WTC11 (cell line): ENCODE data around the gene KIF13A. TPM values are rescaled to one million over a fixed set of nuclear protein-coding genes. Genes with fewer than 3 reads are reported as not detected.

Experiments used
- ATAC-seq: fragments of 200-7000 bp; cut with Tn5 transposase; 2 replicates; pipeline ENCODE4 v1.10.0; 2021; ENCODE audit warnings: mild to moderate bottlenecking, moderate library complexity
- CTCF ChIA-PET: fragments of 300-600 bp; sonication (Branson Sonifier 250); formaldehyde crosslinking; loops from one replicate; lab custom pipeline; 2021; ENCODE audit warnings: antibody characterized with exemption; lab: Charles Lee
- POLR2A ChIA-PET: fragments of 350-600 bp; sonication (Branson Sonifier 250); formaldehyde crosslinking; loops from one replicate; lab custom pipeline; 2021; ENCODE audit warnings: antibody characterized with exemption; lab: Charles Lee
- DNase-seq: peaks from one replicate; pipeline ENCODE4 v3.0.0; 2021; ENCODE audit warnings: low spot score
- H3K27ac Mint-ChIP-seq: 2 replicates; pipeline ENCODE4 v1.8.0; 2021; ENCODE audit warnings: mixed read lengths
- H3K27me3 Mint-ChIP-seq: 2 replicates; pipeline ENCODE4 v1.8.0; 2021; ENCODE audit warnings: low read depth, mild to moderate bottlenecking, moderate library complexity, mixed read lengths
- H3K36me3 Mint-ChIP-seq: 2 replicates; pipeline ENCODE4 v1.8.0; 2021; ENCODE audit warnings: mixed read lengths
- H3K4me1 Mint-ChIP-seq: 2 replicates; pipeline ENCODE4 v1.8.0; 2022; ENCODE audit warnings: mixed read lengths
- H3K4me3 Mint-ChIP-seq: 2 replicates; pipeline ENCODE4 v1.8.0; 2021; ENCODE audit warnings: mild to moderate bottlenecking, moderate library complexity, mixed read lengths
- H3K9me3 Mint-ChIP-seq: 2 replicates; pipeline ENCODE4 v1.8.0; 2021; ENCODE audit warnings: mixed read lengths
- GABPB1 ChIP-seq: sonication (generic); formaldehyde crosslinking; IDR thresholded peaks from 2 replicates; pipeline ENCODE4 v1.8.1; 2023; ENCODE audit warnings: mild to moderate bottlenecking, missing genetic modification reagents
- GRHL2 ChIP-seq: fragments of 250-450 bp; sonication (Bioruptor Pico); IDR thresholded peaks from 2 replicates; pipeline ENCODE4 v1.8.0; 2022; ENCODE audit warnings: mild to moderate bottlenecking, moderate library complexity; ENCODE audit not compliant: insufficient replicate concordance, severe bottlenecking
- GTF2I ChIP-seq: fragments of 250-450 bp; sonication (Bioruptor Pico); conservative IDR thresholded peaks from 2 replicates; pipeline ENCODE4 v1.4.0; 2021; ENCODE audit warnings: mild to moderate bottlenecking
- KAT7 ChIP-seq: sonication (generic); formaldehyde crosslinking; IDR thresholded peaks from 2 replicates; pipeline ENCODE4 v1.8.1; 2023; ENCODE audit warnings: missing genetic modification reagents, mild to moderate bottlenecking, borderline replicate concordance
- MYBL2 ChIP-seq: sonication (generic); formaldehyde crosslinking; IDR thresholded peaks from 2 replicates; pipeline ENCODE4 v1.8.1; 2023; ENCODE audit warnings: mild to moderate bottlenecking, moderate library complexity, missing genetic modification reagents
- NR1H2 ChIP-seq: sonication (generic); formaldehyde crosslinking; IDR thresholded peaks from 2 replicates; pipeline ENCODE4 v1.9.0; 2021; ENCODE audit warnings: mild to moderate bottlenecking, moderate library complexity, missing genetic modification reagents
- NR2C2 ChIP-seq: sonication (generic); formaldehyde crosslinking; IDR thresholded peaks from 2 replicates; pipeline ENCODE4 v1.8.0; 2022; ENCODE audit warnings: mild to moderate bottlenecking, missing genetic modification reagents
- PRRX2 ChIP-seq: fragments of 250-450 bp; sonication (Bioruptor Pico); IDR thresholded peaks from 2 replicates; pipeline ENCODE4 v1.8.0; 2021; ENCODE audit warnings: mild to moderate bottlenecking
- SMAD4 ChIP-seq: sonication (generic); formaldehyde crosslinking; IDR thresholded peaks from 2 replicates; pipeline ENCODE4 v1.8.0; 2022; ENCODE audit warnings: mild to moderate bottlenecking, missing genetic modification reagents
- SOX15 ChIP-seq: fragments of 250-450 bp; sonication (Bioruptor Pico); IDR thresholded peaks from 2 replicates; pipeline ENCODE4 v1.9.0; 2021; ENCODE audit warnings: mild to moderate bottlenecking
- TEAD1 ChIP-seq: sonication (generic); formaldehyde crosslinking; IDR thresholded peaks from 2 replicates; pipeline ENCODE4 v1.8.0; 2022; ENCODE audit warnings: mild to moderate bottlenecking, missing genetic modification reagents
- ZBTB21 ChIP-seq: sonication (generic); formaldehyde crosslinking; IDR thresholded peaks from 2 replicates; pipeline ENCODE4 v1.8.1; 2023; ENCODE audit warnings: mild to moderate bottlenecking, missing genetic modification reagents, borderline replicate concordance
- ZNF121 ChIP-seq: sonication (generic); formaldehyde crosslinking; IDR thresholded peaks from 2 replicates; pipeline ENCODE4 v1.8.0; 2023; ENCODE audit warnings: missing genetic modification reagents
- ZNF219 ChIP-seq: sonication (generic); formaldehyde crosslinking; IDR thresholded peaks from 2 replicates; pipeline ENCODE4 v1.8.0; 2023; ENCODE audit warnings: missing genetic modification reagents, mild to moderate bottlenecking, borderline replicate concordance
- ZNF232 ChIP-seq: sonication (generic); formaldehyde crosslinking; IDR thresholded peaks from 2 replicates; pipeline ENCODE4 v1.8.0; 2022; ENCODE audit warnings: mild to moderate bottlenecking, missing genetic modification reagents
- total RNA-seq: library from RNA; stranded (reverse); gene quantifications from 3 replicates; pipeline ENCODE4 v1.2.3, GENCODE V29; 2021
- TF ChIP-seq, protein P1 (sequence below): sonication (generic); formaldehyde crosslinking; IDR thresholded peaks from 2 replicates; pipeline ENCODE4 v1.8.0; 2022; ENCODE audit warnings: mild to moderate bottlenecking, missing genetic modification reagents
- TF ChIP-seq, protein P2 (sequence below): sonication (generic); formaldehyde crosslinking; IDR thresholded peaks from 2 replicates; pipeline ENCODE4 v1.8.1; 2022; ENCODE audit warnings: mild to moderate bottlenecking, moderate library complexity, missing genetic modification reagents
- TF ChIP-seq, protein P3 (sequence below): sonication (generic); formaldehyde crosslinking; IDR thresholded peaks from 2 replicates; pipeline ENCODE4 v1.8.1; 2023; ENCODE audit warnings: mild to moderate bottlenecking, moderate library complexity, missing genetic modification reagents
- TF ChIP-seq, protein P4 (sequence below): sonication (generic); formaldehyde crosslinking; conservative IDR thresholded peaks from 2 replicates; pipeline ENCODE4 v1.8.1; 2022; ENCODE audit warnings: mild to moderate bottlenecking, missing genetic modification reagents
- TF ChIP-seq, protein P5 (sequence below): sonication (generic); formaldehyde crosslinking; conservative IDR thresholded peaks from 2 replicates; pipeline ENCODE4 v1.8.1; 2023; ENCODE audit warnings: mild to moderate bottlenecking, low read depth, missing genetic modification reagents, moderate library complexity
- TF ChIP-seq, protein P6 (sequence below): fragments of 250-450 bp; sonication (Bioruptor Pico); IDR thresholded peaks from 2 replicates; pipeline ENCODE4 v1.9.0; 2021; ENCODE audit warnings: moderate library complexity, mild to moderate bottlenecking, inconsistent platforms, borderline replicate concordance
- TF ChIP-seq, protein P7 (sequence below): sonication (generic); formaldehyde crosslinking; IDR thresholded peaks from 2 replicates; pipeline ENCODE4 v1.8.0; 2023; ENCODE audit warnings: missing genetic modification reagents

KIF13A gene
- total RNA-seq, 1 experiment from 2014 or later: 32.7 TPM

DNA sequence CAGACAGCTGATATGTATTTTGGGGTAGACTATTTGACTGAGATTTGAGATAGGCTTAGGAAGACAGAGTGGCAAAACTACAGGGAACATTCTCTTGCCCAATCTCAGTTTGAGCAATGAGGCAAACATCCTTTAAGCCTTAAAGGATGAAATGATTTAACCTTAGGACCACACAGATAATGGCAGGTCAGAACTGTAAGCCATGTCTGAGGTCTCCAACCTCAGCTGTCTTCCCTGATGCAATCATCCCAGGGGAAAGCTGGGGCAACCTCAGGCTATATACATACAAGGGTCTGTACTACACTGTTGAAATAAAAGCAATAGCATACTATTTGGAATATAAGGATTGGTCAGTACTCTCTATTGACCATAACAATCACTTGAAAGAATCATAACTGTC lies 196.9 kb downstream of the KIF13A start:
- peaks cover 47% of the 10 kb centered on the region for H3K36me3 Mint-ChIP-seq
- H3K4me3 Mint-ChIP-seq: no peak overlapping the region
- no peak for DNase-seq
- ATAC-seq: no peak
- H3K27me3 Mint-ChIP-seq: no peaks in the 10 kb centered on the region
- TF ChIP-seq NR1H2 (CRISPR knock-in tag) (no peak), GABPB1 (CRISPR knock-in tag) (no peak), GRHL2 (CRISPR knock-in tag) (no peak), ZBTB21 (no peak), ZNF232 (CRISPR knock-in tag) (no peak), SOX15 (CRISPR knock-in tag) (no peak), MYBL2 (no peak), KAT7 (CRISPR knock-in tag) (no peak)
- TF ChIP-seq, protein P1, sequence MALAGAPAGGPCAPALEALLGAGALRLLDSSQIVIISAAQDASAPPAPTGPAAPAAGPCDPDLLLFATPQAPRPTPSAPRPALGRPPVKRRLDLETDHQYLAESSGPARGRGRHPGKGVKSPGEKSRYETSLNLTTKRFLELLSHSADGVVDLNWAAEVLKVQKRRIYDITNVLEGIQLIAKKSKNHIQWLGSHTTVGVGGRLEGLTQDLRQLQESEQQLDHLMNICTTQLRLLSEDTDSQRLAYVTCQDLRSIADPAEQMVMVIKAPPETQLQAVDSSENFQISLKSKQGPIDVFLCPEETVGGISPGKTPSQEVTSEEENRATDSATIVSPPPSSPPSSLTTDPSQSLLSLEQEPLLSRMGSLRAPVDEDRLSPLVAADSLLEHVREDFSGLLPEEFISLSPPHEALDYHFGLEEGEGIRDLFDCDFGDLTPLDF (CRISPR knock-in tag): no peak
- TF ChIP-seq, protein P2, sequence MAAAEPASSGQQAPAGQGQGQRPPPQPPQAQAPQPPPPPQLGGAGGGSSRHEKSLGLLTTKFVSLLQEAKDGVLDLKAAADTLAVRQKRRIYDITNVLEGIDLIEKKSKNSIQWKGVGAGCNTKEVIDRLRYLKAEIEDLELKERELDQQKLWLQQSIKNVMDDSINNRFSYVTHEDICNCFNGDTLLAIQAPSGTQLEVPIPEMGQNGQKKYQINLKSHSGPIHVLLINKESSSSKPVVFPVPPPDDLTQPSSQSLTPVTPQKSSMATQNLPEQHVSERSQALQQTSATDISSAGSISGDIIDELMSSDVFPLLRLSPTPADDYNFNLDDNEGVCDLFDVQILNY: no peak
- TF ChIP-seq, protein P3, sequence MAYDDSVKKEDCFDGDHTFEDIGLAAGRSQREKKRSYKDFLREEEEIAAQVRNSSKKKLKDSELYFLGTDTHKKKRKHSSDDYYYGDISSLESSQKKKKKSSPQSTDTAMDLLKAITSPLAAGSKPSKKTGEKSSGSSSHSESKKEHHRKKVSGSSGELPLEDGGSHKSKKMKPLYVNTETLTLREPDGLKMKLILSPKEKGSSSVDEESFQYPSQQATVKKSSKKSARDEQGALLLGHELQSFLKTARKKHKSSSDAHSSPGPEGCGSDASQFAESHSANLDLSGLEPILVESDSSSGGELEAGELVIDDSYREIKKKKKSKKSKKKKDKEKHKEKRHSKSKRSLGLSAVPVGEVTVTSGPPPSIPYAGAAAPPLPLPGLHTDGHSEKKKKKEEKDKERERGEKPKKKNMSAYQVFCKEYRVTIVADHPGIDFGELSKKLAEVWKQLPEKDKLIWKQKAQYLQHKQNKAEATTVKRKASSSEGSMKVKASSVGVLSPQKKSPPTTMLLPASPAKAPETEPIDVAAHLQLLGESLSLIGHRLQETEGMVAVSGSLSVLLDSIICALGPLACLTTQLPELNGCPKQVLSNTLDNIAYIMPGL (CRISPR knock-in tag): no peak
- no peaks in the 10 kb centered on the region for H3K4me1 Mint-ChIP-seq
- CTCF ChIA-PET: no interaction called here
- no peaks in the 10 kb centered on the region for H3K9me3 Mint-ChIP-seq
- POLR2A ChIA-PET: no interaction called here
- no peak overlapping the region for H3K27ac Mint-ChIP-seq

DNA sequence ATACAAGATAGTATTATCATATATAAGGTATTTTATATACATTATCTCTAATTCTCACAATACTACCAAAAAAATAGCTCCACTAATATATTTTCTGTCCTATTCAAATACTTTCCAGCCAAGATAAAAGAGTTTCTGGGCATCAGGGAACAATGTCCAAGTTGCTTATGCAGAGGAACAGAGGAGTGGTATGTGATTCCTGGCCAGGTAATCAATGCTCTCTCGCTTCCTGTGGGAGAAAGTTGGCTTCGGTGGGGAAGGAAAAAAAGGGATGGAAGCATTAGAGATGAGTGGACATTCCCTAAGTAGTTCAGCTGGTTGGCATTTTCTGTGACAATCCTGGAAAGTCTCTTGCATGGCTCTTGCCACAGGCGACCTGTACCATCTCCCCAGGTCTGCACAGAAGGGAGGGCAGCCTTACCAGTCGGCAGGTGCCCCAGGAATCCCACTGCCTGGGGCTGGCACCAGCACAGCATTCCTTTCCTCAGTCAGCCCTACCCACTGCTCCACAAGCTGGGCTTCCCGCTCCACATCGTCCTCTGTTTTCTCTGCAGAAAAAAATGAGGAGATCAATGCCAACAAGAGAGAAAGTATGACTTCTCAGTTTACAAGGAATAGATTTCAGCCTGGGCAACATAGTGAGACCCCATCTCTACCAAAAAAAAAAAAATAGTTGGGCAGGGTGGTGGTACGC lies 202.2 kb downstream of the KIF13A start:
- 0 out of 2 replicates have a peak overlapping the region, but pooled peaks have one; percentile 2 for H3K27ac Mint-ChIP-seq
- CTCF ChIA-PET: interaction anchor here (1.3 kb wide), 1 partner anchor 83 kb away, joined by 3 read pairs; no protein-coding TSS in a partner anchor
- H3K36me3 Mint-ChIP-seq: peaks cover 44% of the 10 kb centered on the region
- peaks cover 16% of the 10 kb centered on the region for H3K4me1 Mint-ChIP-seq
- H3K9me3 Mint-ChIP-seq: no peaks in the 10 kb centered on the region
- POLR2A ChIA-PET: no interaction called here
- TF ChIP-seq ZNF121 (CRISPR knock-in tag): peak; percentile 85
- TF ChIP-seq, protein P4, sequence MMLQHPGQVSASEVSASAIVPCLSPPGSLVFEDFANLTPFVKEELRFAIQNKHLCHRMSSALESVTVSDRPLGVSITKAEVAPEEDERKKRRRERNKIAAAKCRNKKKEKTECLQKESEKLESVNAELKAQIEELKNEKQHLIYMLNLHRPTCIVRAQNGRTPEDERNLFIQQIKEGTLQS: no peak
- TF ChIP-seq, all 79 proteins: peak for 1
- no peak overlapping the region for H3K4me3 Mint-ChIP-seq
- no peaks in the 10 kb centered on the region for H3K27me3 Mint-ChIP-seq
- no peak for ATAC-seq
- DNase-seq: no peak

DNA sequence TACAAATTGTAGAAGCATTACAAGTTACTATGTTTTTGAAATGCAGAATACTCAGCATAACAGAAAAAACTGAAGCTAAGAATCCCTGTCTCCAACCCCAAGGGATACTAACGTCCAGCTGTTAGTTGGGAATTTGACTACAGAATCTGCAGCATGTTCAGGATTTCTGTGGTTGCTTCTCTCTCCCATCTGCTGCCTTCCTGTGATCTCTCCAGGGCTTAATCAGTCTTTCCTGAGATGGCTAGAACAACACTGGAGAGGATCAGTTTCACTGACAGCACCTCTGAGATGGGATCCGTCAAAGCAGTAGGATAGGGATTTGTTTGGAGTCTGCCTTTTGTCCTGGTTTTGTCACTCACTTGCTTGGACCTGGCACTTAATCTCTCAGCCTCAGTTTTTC lies 207.4 kb downstream of the KIF13A start:
- CTCF ChIA-PET: interaction anchor here (0.7 to 0.8 kb wide), 2 partner anchors 38 to 342 kb away, joined by 3 read pairs; no protein-coding TSS in a partner anchor

More for the DNA sequence above, 207.4 kb downstream of the KIF13A start:
- DNase-seq (no peak), ATAC-seq (no peak)
- TF ChIP-seq, protein P1 (CRISPR knock-in tag): no peak
- TF ChIP-seq, protein P5, sequence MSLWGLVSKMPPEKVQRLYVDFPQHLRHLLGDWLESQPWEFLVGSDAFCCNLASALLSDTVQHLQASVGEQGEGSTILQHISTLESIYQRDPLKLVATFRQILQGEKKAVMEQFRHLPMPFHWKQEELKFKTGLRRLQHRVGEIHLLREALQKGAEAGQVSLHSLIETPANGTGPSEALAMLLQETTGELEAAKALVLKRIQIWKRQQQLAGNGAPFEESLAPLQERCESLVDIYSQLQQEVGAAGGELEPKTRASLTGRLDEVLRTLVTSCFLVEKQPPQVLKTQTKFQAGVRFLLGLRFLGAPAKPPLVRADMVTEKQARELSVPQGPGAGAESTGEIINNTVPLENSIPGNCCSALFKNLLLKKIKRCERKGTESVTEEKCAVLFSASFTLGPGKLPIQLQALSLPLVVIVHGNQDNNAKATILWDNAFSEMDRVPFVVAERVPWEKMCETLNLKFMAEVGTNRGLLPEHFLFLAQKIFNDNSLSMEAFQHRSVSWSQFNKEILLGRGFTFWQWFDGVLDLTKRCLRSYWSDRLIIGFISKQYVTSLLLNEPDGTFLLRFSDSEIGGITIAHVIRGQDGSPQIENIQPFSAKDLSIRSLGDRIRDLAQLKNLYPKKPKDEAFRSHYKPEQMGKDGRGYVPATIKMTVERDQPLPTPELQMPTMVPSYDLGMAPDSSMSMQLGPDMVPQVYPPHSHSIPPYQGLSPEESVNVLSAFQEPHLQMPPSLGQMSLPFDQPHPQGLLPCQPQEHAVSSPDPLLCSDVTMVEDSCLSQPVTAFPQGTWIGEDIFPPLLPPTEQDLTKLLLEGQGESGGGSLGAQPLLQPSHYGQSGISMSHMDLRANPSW: no peak
- TF ChIP-seq SOX15 (CRISPR knock-in tag) (no peak), SMAD4 (CRISPR knock-in tag) (no peak), TEAD1 (CRISPR knock-in tag) (no peak), NR2C2 (CRISPR knock-in tag) (no peak), GRHL2 (CRISPR knock-in tag) (no peak), ZNF219 (no peak), GTF2I (no peak), PRRX2 (CRISPR knock-in tag) (no peak)
- TF ChIP-seq, protein P6, sequence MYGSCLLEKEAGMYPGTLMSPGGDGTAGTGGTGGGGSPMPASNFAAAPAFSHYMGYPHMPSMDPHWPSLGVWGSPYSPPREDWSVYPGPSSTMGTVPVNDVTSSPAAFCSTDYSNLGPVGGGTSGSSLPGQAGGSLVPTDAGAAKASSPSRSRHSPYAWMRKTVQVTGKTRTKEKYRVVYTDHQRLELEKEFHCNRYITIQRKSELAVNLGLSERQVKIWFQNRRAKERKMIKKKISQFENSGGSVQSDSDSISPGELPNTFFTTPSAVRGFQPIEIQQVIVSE (CRISPR knock-in tag): no peak
- TF ChIP-seq, protein P7, sequence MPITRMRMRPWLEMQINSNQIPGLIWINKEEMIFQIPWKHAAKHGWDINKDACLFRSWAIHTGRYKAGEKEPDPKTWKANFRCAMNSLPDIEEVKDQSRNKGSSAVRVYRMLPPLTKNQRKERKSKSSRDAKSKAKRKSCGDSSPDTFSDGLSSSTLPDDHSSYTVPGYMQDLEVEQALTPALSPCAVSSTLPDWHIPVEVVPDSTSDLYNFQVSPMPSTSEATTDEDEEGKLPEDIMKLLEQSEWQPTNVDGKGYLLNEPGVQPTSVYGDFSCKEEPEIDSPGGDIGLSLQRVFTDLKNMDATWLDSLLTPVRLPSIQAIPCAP (CRISPR knock-in tag): no peak
- Mint-ChIP-seq H3K4me3 (no peak overlapping the region), H3K36me3 (peaks cover 46% of the 10 kb centered on the region), H3K4me1 (peaks cover 13% of the 10 kb centered on the region), H3K27ac (peak overlapping the region; percentile 57), H3K9me3 (no peaks in the 10 kb centered on the region), H3K27me3 (no peaks in the 10 kb centered on the region)
- POLR2A ChIA-PET: no interaction called here
